GM23248 (cell line): ENCODE measurements around the gene B4GALT5. TPM values are rescaled to one million over a fixed set of nuclear protein-coding genes. Genes with fewer than 3 reads are reported as not detected.
"Not testable (repeated sequence)": the region's sequence is repeated elsewhere in the genome, so short reads cannot be mapped to it uniquely, and the experiment has no call there.

Experiments
- DNase-seq: peaks from one replicate; pipeline ENCODE4 v3.0.0-alpha.2; 2015
- H2AFZ ChIP-seq: fragments of 200-600 bp; sonication (generic); 2 replicates; pipeline ENCODE4 v1.6.1; 2016; ENCODE audit warnings: antibody characterized with exemption
- H3F3A ChIP-seq: fragments of 200-600 bp; sonication (generic); 2 replicates; pipeline ENCODE4 v1.6.1; 2016; ENCODE audit warnings: mild to moderate bottlenecking, antibody characterized with exemption, mixed run types; ENCODE audit not compliant: insufficient read depth
- H3K27ac ChIP-seq: fragments of 200-600 bp; sonication (generic); 2 replicates; pipeline ENCODE4 v1.5.1; 2016; ENCODE audit warnings: mild to moderate bottlenecking
- H3K27me3 ChIP-seq: fragments of 200-600 bp; sonication (generic); replicated peaks from 2 replicates; pipeline ENCODE4 v1.6.1; 2016; ENCODE audit warnings: mild to moderate bottlenecking; ENCODE audit not compliant: insufficient read depth
- H3K36me3 ChIP-seq: fragments of 200-600 bp; sonication (generic); 2 replicates; pipeline ENCODE4 v1.6.1; 2016; ENCODE audit warnings: low read depth, mild to moderate bottlenecking
- H3K4me1 ChIP-seq: fragments of 200-600 bp; sonication (generic); 2 replicates; pipeline ENCODE4 v1.6.1; 2016; ENCODE audit warnings: mild to moderate bottlenecking; ENCODE audit not compliant: insufficient read depth
- H3K4me2 ChIP-seq: fragments of 200-600 bp; sonication (generic); one replicate; pipeline ENCODE4 v1.6.1; 2016; ENCODE audit warnings: mild to moderate bottlenecking; ENCODE audit not compliant: unreplicated experiment
- H3K4me3 ChIP-seq: fragments of 200-600 bp; sonication (generic); 2 replicates; pipeline ENCODE4 v1.5.1; 2016; ENCODE audit warnings: mild to moderate bottlenecking
- H3K79me2 ChIP-seq: fragments of 200-600 bp; sonication (generic); 2 replicates; pipeline ENCODE4 v1.6.1; 2016; ENCODE audit warnings: mild to moderate bottlenecking; ENCODE audit not compliant: insufficient read depth
- H3K9ac ChIP-seq: fragments of 200-600 bp; sonication (generic); 2 replicates; pipeline ENCODE4 v1.6.1; 2016; ENCODE audit warnings: mild to moderate bottlenecking
- H3K9me2 ChIP-seq: fragments of 200-600 bp; sonication (generic); 2 replicates; pipeline ENCODE4 v1.6.1; 2016; ENCODE audit warnings: mixed run types, mild to moderate bottlenecking, moderate library complexity; ENCODE audit not compliant: insufficient read depth
- H3K9me3 ChIP-seq: fragments of 200-600 bp; sonication (generic); one replicate; pipeline ENCODE4 v1.6.1; 2017; ENCODE audit warnings: low read depth
- H4K20me1 ChIP-seq: fragments of 200-600 bp; sonication (generic); 2 replicates; pipeline ENCODE4 v1.6.0; 2016; ENCODE audit not compliant: insufficient read depth
- EZH2 ChIP-seq: fragments of 200-600 bp; sonication (generic); IDR thresholded peaks from 2 replicates; pipeline ENCODE4 v1.6.1; 2018; ENCODE audit warnings: antibody characterized with exemption, mild to moderate bottlenecking; ENCODE audit not compliant: insufficient read depth, poor library complexity, severe bottlenecking
- EZH2phosphoT487 ChIP-seq: fragments of 200-600 bp; sonication (generic); IDR thresholded peaks from 2 replicates; pipeline ENCODE4 v1.6.1; 2018; ENCODE audit warnings: antibody characterized with exemption, moderate library complexity, mild to moderate bottlenecking, low read depth; ENCODE audit not compliant: insufficient read depth
- WGBS, 2 experiments: methylation state at CpG; one replicate each; pipeline ENCODE4 v1.1.6; 2015 to 2017; ENCODE audit warnings: low lambda C conversion rate in 2 of 2, low coverage in 1 of 2; ENCODE audit errors: missing lambda C conversion rate in 2 of 2; 5-methylcytosine and 5-hydroxymethylcytosine counted together
- in situ Hi-C: fragments of 300-500 bp; cut with MboI; formaldehyde crosslinking; loops from 2 replicates; pipeline ENCODE4 v1.15.0; 2020
- polyA plus RNA-seq: library from polyadenylated mRNA; unstranded; fragments of >200 nt; fragmentation: Nextera tagmentation; extraction: Ambion mirVana; gene quantifications from 2 replicates; pipeline ENCODE4 v1.2.1, GENCODE V29; 2016
- total RNA-seq: library from RNA; depleted of rRNA; stranded (reverse); fragments of >200 nt; shearing (Covaris generic); gene quantifications from 2 replicates; pipeline ENCODE4 v1.2.3, GENCODE V29; 2014

B4GALT5 gene
- total and polyA plus RNA-seq, 2 experiments from 2014 or later: 4.2 to 16.9 TPM

DNA sequence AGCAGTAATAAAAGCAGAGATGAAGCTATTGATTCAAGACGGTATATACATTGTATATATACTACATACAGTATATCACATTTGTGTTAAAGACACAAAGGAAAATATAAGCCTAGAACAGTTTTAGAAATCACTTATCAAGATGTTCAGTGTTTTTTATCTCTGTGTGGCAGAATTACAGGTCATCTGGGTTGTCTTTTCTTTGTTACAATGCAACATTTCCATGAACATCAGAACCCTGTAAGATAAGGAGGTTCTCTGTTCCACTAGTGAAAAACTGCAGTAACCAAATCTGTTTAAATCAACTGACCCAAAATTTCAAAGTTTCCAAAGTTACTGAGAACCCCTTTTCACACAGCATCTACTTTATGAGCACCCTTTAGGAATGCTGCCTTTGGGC lies 42.2 kb downstream of the B4GALT5 start:
- no peaks in the 10 kb centered on the region for H3K27me3 ChIP-seq
- no peak overlapping the region for H3K9ac ChIP-seq
- H3K9me2 ChIP-seq: no peaks in the 10 kb centered on the region
- DNase-seq: no peak
- H3F3A ChIP-seq: peaks cover 31% of the 10 kb centered on the region
- no peak overlapping the region for H3K27ac ChIP-seq
- H3K4me1 ChIP-seq: peaks cover 28% of the 10 kb centered on the region
- no peak overlapping the region for H2AFZ ChIP-seq
- no peaks in the 10 kb centered on the region for H3K36me3 ChIP-seq
- no peak overlapping the region for H3K4me2 ChIP-seq
- H3K79me2 ChIP-seq: peaks cover 100% of the 10 kb centered on the region
- WGBS, 2 experiments: 100% methylated on average over 1 of the region's 1 CpG
- H3K4me3 ChIP-seq: no peak overlapping the region
- in situ Hi-C loops: no loop called here
- peaks cover 13% of the 10 kb centered on the region for H4K20me1 ChIP-seq
- no peaks in the 10 kb centered on the region for H3K9me3 ChIP-seq
- TF ChIP-seq EZH2phosphoT487 (no peak), EZH2 (no peak)

DNA sequence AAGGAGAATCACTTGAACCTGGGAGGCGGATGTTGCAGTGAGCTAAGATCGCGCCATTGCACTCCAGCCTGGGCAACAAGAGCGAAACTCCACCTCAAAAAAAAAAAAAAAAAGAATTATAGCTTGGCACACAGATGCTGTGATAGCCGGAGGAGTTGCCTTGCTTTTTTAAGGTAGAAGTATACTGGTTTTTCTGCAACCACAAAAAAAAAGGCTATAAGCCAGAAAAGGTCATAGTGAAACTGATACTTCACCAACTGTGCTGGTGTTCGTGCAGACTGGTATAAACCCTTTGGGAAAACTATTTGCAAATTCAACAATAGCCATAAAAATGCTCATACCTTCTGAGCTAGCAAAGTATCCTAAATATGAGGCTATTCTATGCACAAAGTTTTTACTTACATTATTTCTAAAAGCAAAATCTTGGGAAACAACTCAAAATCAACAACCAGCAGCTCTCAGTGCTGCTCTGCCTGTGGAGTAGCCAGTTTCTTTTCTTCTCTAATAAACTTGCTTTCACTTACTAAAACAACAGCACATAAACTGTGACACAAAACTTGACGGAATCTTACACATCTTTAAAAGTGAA lies 44.0 kb downstream of the B4GALT5 start:
- no peak overlapping the region for H3K4me2 ChIP-seq
- H3K9ac ChIP-seq: no peak overlapping the region
- peaks cover 16% of the 10 kb centered on the region for H4K20me1 ChIP-seq
- TF ChIP-seq EZH2phosphoT487: no peak
- TF ChIP-seq EZH2: no peak
- H3K79me2 ChIP-seq: peaks cover 98% of the 10 kb centered on the region
- H3K36me3 ChIP-seq: no peaks in the 10 kb centered on the region
- H3F3A ChIP-seq: peaks cover 15% of the 10 kb centered on the region
- in situ Hi-C loops: no loop called here
- no peak overlapping the region for H3K4me3 ChIP-seq
- no peak overlapping the region for H2AFZ ChIP-seq
- no peaks in the 10 kb centered on the region for H3K9me3 ChIP-seq
- no peaks in the 10 kb centered on the region for H3K27me3 ChIP-seq
- no peak for DNase-seq
- H3K4me1 ChIP-seq: peaks cover 11% of the 10 kb centered on the region
- no peaks in the 10 kb centered on the region for H3K9me2 ChIP-seq
- 84 to 87% methylated on average over 7 of the region's 7 CpGs for WGBS, 2 experiments
- no peak overlapping the region for H3K27ac ChIP-seq

DNA sequence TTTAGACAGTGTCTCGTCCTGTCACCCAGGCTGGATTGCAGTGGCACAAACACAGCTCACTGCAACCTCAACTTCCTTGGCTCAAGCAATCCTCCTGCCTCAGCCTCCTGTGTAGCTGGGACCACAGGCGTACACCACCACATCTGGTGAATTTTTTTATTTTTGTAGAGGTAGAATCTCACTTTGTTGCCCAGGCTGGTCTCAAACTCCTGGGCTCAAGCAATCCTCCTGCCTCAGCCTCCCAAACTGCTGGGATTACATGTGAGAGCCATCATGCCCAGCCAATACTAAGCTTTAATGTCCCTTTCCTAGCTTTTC lies 44.8 kb downstream of the B4GALT5 start:
- H3K4me3 ChIP-seq, in situ Hi-C loops, H3K4me2 ChIP-seq, H3K9me2 ChIP-seq, H3K9ac ChIP-seq, DNase-seq, H3K9me3 ChIP-seq, H3K36me3 ChIP-seq, H3K27ac ChIP-seq, H3K27me3 ChIP-seq, H2AFZ ChIP-seq, H3K4me1 ChIP-seq: not testable (repeated sequence)
- WGBS, 2 experiments: 96 to 100% methylated on average over 2 of the region's 2 CpGs
- peaks cover 19% of the 10 kb centered on the region for H4K20me1 ChIP-seq
- H3F3A ChIP-seq: peaks cover 11% of the 10 kb centered on the region; the same call in 1 of the 2 replicates
- peaks cover 98% of the 10 kb centered on the region for H3K79me2 ChIP-seq

DNA sequence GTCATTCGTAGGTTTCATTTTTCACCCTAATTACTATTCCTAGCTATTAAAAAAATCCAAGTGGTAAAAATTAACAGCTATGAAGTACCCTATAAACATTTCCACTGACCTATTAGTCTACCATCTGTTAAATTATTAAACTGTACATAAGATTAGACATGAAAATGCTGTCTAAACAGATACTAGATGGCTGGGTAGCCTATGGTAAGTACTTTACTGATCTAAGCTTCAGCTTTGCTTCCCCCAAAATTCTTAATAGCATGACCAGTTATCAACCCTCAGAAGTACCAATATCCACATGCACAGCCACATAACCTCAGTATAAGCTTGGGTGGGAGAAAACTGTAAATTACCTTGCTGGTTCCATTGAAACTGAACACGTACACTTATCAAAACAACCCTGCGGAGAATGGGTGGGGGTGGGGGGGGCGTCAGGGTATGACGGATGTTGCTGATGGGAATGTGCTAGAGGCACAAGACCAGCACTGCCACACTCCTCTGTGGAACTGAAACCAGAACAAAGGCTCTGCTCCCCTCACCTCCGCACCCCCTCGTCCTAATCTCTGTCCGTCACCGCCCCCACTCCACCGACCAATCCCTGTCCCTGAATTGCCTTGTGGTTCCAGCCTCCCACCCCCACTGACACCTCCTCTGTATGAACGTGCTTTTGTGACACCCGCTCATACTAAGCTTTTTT lies 45.3 kb downstream of the B4GALT5 start:
- Histone ChIP-seq H3K9ac (no peak overlapping the region), H3K9me3 (no peaks in the 10 kb centered on the region), H4K20me1 (peaks cover 19% of the 10 kb centered on the region), H3K4me3 (no peak overlapping the region), H3K36me3 (no peaks in the 10 kb centered on the region), H3F3A (peaks cover 11% of the 10 kb centered on the region; the same call in 1 of the 2 replicates), H3K79me2 (peaks cover 96% of the 10 kb centered on the region), H3K4me2 (no peak overlapping the region), H3K27me3 (no peaks in the 10 kb centered on the region), H3K9me2 (no peaks in the 10 kb centered on the region), H3K27ac (no peak overlapping the region), H2AFZ (no peak overlapping the region), H3K4me1 (peaks cover 5% of the 10 kb centered on the region; the same call in 1 of the 2 replicates)
- TF ChIP-seq EZH2phosphoT487: no peak
- TF ChIP-seq EZH2: no peak
- 85 to 89% methylated on average over 8 to 12 of the region's 12 CpGs for WGBS, 2 experiments
- in situ Hi-C loops: no loop called here
- DNase-seq: no peak

DNA sequence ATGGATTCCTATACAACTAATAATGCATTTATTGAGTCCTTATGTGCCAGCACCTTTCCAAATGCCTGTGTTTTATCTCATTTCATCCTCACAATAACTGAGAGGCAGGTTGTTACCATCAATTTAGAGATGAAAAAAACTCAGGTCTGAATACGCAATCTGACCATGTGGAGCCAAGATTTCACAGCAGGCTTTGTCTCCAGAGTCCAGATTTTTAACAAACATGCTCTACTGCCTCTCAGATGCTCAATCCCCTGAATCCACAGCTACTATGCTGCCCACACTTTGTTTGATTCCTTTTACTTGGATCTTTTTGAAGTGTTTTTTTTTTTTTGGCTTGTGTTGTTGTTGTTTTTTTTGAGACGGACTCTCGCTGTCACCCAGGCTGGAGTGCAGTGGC lies 46.8 kb downstream of the B4GALT5 start:
- no peak overlapping the region for H3K4me2 ChIP-seq
- H3K27me3 ChIP-seq: no peaks in the 10 kb centered on the region
- DNase-seq: no peak
- WGBS, 2 experiments: 98 to 100% methylated on average over 3 of the region's 3 CpGs
- no peak overlapping the region for H3K9ac ChIP-seq
- no peak overlapping the region for H2AFZ ChIP-seq
- H3K36me3 ChIP-seq: no peaks in the 10 kb centered on the region
- no peaks in the 10 kb centered on the region for H3K9me3 ChIP-seq
- H3K4me3 ChIP-seq: no peak overlapping the region
- peaks cover 19% of the 10 kb centered on the region for H4K20me1 ChIP-seq
- TF ChIP-seq EZH2: no peak
- TF ChIP-seq EZH2phosphoT487: no peak
- H3K79me2 ChIP-seq: peaks cover 95% of the 10 kb centered on the region
- peaks cover 5% of the 10 kb centered on the region for H3K4me1 ChIP-seq
- H3F3A ChIP-seq: peaks cover 11% of the 10 kb centered on the region; the same call in 1 of the 2 replicates
- no peak overlapping the region for H3K27ac ChIP-seq
- H3K9me2 ChIP-seq: no peaks in the 10 kb centered on the region
- in situ Hi-C loops: no loop called here
